HepG2 (cell line): Measurements from ENCODE around the gene APOC1. TPM values are rescaled to one million over a fixed set of nuclear protein-coding genes. Genes with fewer than 3 reads are reported as not detected.

Experiments used
- ATAC-seq: fragments of 200-7000 bp; cut with Tn5 transposase; 3 replicates; pipeline ENCODE4 v1.9.1; 2020; ENCODE audit warnings: mild to moderate bottlenecking, moderate library complexity
- BruUV-seq: library from RNA; stranded (reverse); fragments of 400-500 nt; replicated peaks from 2 replicates; lab custom pipeline; 2021; lab: Mats Ljungman, UMichigan
- CTCF ChIA-PET: fragments of 300-600 bp; formaldehyde crosslinking; extraction: SDS; loops from one replicate; lab custom pipeline; 2021; ENCODE audit warnings: low total read pairs, inconsistent platforms, low intra/inter-chr PET ratio; lab: Yijun Ruan, JAX
- POLR2A ChIA-PET: fragments of 350-600 bp; sonication (Branson Sonifier 250); formaldehyde crosslinking; loops from one replicate; lab custom pipeline; 2020; ENCODE audit warnings: antibody characterized with exemption, inconsistent platforms; lab: Yijun Ruan, JAX
- DNase-seq: peaks from one replicate; pipeline ENCODE4 v3.0.0-alpha.2; 2015; ENCODE audit warnings: low spot score
- FAIRE-seq: peaks from 3 replicates; lab custom pipeline; 2011; peaks lifted over from hg19 to GRCh38; lab: Jason Lieb, UNC
- H2AFZ ChIP-seq: one replicate; pipeline ENCODE4 v1.6.1; 2011; ENCODE audit warnings: low read length, inconsistent platforms
- H3K27ac ChIP-seq: fragments of 300-600 bp; 3 replicates; pipeline ENCODE4 v1.8.0; 2011; ENCODE audit warnings: mixed run types, mild to moderate bottlenecking, mixed read lengths, low read length, inconsistent platforms; ENCODE audit not compliant: insufficient read depth; ENCODE audit errors: extremely low read length
- H3K27me3 ChIP-seq, 2 experiments: fragments of 200-600 bp in 1 of 2; 2 replicates in 1 of 2; 3 replicates in 1 of 2; pipeline versions ENCODE4 v1.6.0 to v1.8.0; 2011; ENCODE audit warnings: low read length in 2 of 2, mild to moderate bottlenecking in 2 of 2, moderate library complexity in 2 of 2, inconsistent platforms in 1 of 2; ENCODE audit not compliant: insufficient read depth in 2 of 2, control insufficient read depth in 1 of 2
- H3K36me3 ChIP-seq, 2 experiments: fragments of 200-600 bp in 1 of 2; replicated peaks in 1 of 2; 2 replicates in 1 of 2; 3 replicates in 1 of 2; pipeline versions ENCODE4 v1.5.1 to v1.8.0; 2011; ENCODE audit warnings: low read length in 2 of 2, inconsistent platforms in 1 of 2; ENCODE audit not compliant: insufficient read depth in 2 of 2, control insufficient read depth in 1 of 2
- H3K4me1 ChIP-seq: 2 replicates; pipeline ENCODE4 v1.5.1; 2012; ENCODE audit warnings: low read length, inconsistent platforms; ENCODE audit not compliant: insufficient read depth
- H3K4me2 ChIP-seq: 2 replicates; pipeline ENCODE4 v1.6.0; 2011; ENCODE audit warnings: low read depth, low read length, inconsistent platforms
- H3K4me3 ChIP-seq, 3 experiments: fragments of 200-600 bp in 1 of 3; sonication (generic), shearing (Covaris generic) in 1 of 3; replicated peaks in 1 of 3; 2 replicates each; pipeline ENCODE4 v1.5.1; 2011 to 2016; ENCODE audit warnings: low read length in 3 of 3, inconsistent platforms in 2 of 3, low read depth in 2 of 3, mild to moderate bottlenecking in 2 of 3, control low read depth in 1 of 3, mixed read lengths in 1 of 3; ENCODE audit not compliant: insufficient read depth in 1 of 3
- H3K79me2 ChIP-seq: one replicate; pipeline ENCODE4 v1.6.1; 2011; ENCODE audit warnings: low read length, inconsistent platforms; ENCODE audit not compliant: insufficient read depth
- H3K9ac ChIP-seq: 2 replicates; pipeline ENCODE4 v1.6.0; 2011; ENCODE audit warnings: mild to moderate bottlenecking, low read depth, low read length, inconsistent platforms; ENCODE audit not compliant: insufficient read depth
- H3K9me3 ChIP-seq: 2 replicates; pipeline ENCODE4 v1.5.1; 2012; ENCODE audit warnings: mild to moderate bottlenecking, low read length
- H4K20me1 ChIP-seq: 2 replicates; pipeline ENCODE4 v1.6.0; 2011; ENCODE audit warnings: inconsistent platforms, mild to moderate bottlenecking, low read length, moderate library complexity; ENCODE audit not compliant: insufficient read depth
- IRX3 ChIP-seq: sonication (generic); formaldehyde crosslinking; IDR thresholded peaks from 2 replicates; pipeline ENCODE4 v1.8.1; 2023; ENCODE audit warnings: mild to moderate bottlenecking, low read depth, missing genetic modification reagents, borderline replicate concordance
- ZNF280B ChIP-seq: sonication (generic); formaldehyde crosslinking; IDR thresholded peaks from 2 replicates; pipeline ENCODE4 v1.5.0; 2020; ENCODE audit warnings: missing genetic modification reagents, mild to moderate bottlenecking, borderline replicate concordance
- ZNF350 ChIP-seq: sonication (generic); formaldehyde crosslinking; IDR thresholded peaks from 2 replicates; pipeline ENCODE4 v1.4.0; 2020; ENCODE audit warnings: mild to moderate bottlenecking, low read depth, missing genetic modification reagents, borderline replicate concordance
- WGBS: methylation state at CpG from one replicate; pipeline ENCODE4 v1.1.6; 2017; ENCODE audit warnings: low lambda C conversion rate; 5-methylcytosine and 5-hydroxymethylcytosine counted together
- in situ Hi-C: cut with HindIII; loops from 2 replicates; pipeline ENCODE4 v1.10.0; 2017; ENCODE audit warnings: low pct_unique_long_range_greater_than_20kb; ENCODE audit not compliant: extremely low pct_ligation_motif_present
- intact Hi-C: fragments of 100-400 bp; cut with micrococcal nuclease; formaldehyde crosslinking; loops from one replicate; pipeline ENCODE4 v1.10.0; 2022; ENCODE audit not compliant: unreplicated experiment
- polyA plus RNA-seq, 8 experiments: library from polyadenylated mRNA; depleted of rRNA in 3 of 8; stranded (reverse) in 7 of 8; unstranded in 1 of 8; fragments of >200 nt; fragmentation: Illumina TruSeq in 4 of 8; extraction: Trizol in 4 of 8; gene quantifications; 2 replicates each; pipeline versions ENCODE4 v1.2.1 to v1.2.3, GENCODE V29; 2011 to 2016; ENCODE audit warnings: low read depth in 4 of 8, missing spikeins in 1 of 8, mixed read lengths in 1 of 8; ENCODE audit not compliant: insufficient read depth in 1 of 8
- total RNA-seq, 5 experiments: library from RNA; depleted of rRNA; stranded (reverse); fragments of >200 nt; fragmentation: Illumina TruSeq; extraction: Trizol; gene quantifications; 2 replicates each; pipeline ENCODE4 v1.2.3, GENCODE V29; 2016; ENCODE audit warnings: low read depth in 1 of 5
- TF ChIP-seq, protein P1 (sequence below): sonication (generic); formaldehyde crosslinking; IDR thresholded peaks from 2 replicates; pipeline ENCODE4 v1.8.1; 2023; ENCODE audit warnings: mild to moderate bottlenecking, missing genetic modification reagents, borderline replicate concordance

The APOC1 gene
- total and polyA plus RNA-seq, 2 of the 13 experiments (the other 11 are each of a cell fraction or from before 2014, with no cell fraction given) = 600 to 1,235 TPM

GRCh38 chr19:44957526-44957925 lies 43.1 kb downstream of the APOC1 start:
- DNase-seq = no peak
- intact Hi-C loops = loop anchor here (10.0 kb wide), 1 partner anchor 113 kb away; the partner anchor contains the start of gene NECTIN2
- POLR2A ChIA-PET = interaction anchor here (1.2 to 5.2 kb wide), 3 partner anchors 12 to 53 kb away, joined by 3 to 57 read pairs (median 9); partner anchors contain the start of genes APOC2 and APOE

GRCh38 chr19:44958090-44958489 lies 43.7 kb downstream of the APOC1 start:
- peaks cover 7 to 30% of the 10 kb centered on the region in 2 experiments for H3K36me3 ChIP-seq
- H3K4me1 ChIP-seq = peaks cover 47% of the 10 kb centered on the region
- TF ChIP-seq ZNF350 (CRISPR knock-in tag) = no peak
- TF ChIP-seq IRX3 (CRISPR knock-in tag) = no peak
- ChIA-PET POLR2A (interaction anchor here (2.4 to 5.2 kb wide), 2 partner anchors 47 to 53 kb away, joined by 9 to 57 read pairs; partner anchors contain the start of gene APOE), CTCF (no interaction called here)
- intact Hi-C loops = loop anchor here (10.0 kb wide), 1 partner anchor 113 kb away; the partner anchor contains the start of gene NECTIN2
- WGBS = 97% methylated on average over 9 of the region's 9 CpGs
- no peak overlapping the region for H3K27ac ChIP-seq
- peaks cover 19% of the 10 kb centered on the region for H4K20me1 ChIP-seq
- DNase-seq (no peak), ATAC-seq (no peak), FAIRE-seq (no peak)
- in situ Hi-C loops = no loop called here
- no peaks in the 10 kb centered on the region for H3K9me3 ChIP-seq
- 0 out of 2 replicates have a peak overlapping the region, but pooled peaks have one; percentile 97 for H3K9ac ChIP-seq
- peaks cover 65% of the 10 kb centered on the region for H3K79me2 ChIP-seq
- no TSS peak for BruUV-seq
- no peak overlapping the region for H3K4me3 ChIP-seq
- H3K27me3 ChIP-seq = no peaks in the 10 kb centered on the region; a peak in 1 of 5 replicates
- 0 out of 2 replicates have a peak overlapping the region, but pooled peaks have one; percentile 96 for H3K4me2 ChIP-seq
- no peak overlapping the region for H2AFZ ChIP-seq

More at GRCh38 chr19:44957526-44957925, 43.1 kb downstream of the APOC1 start:
- TF ChIP-seq, protein P1, sequence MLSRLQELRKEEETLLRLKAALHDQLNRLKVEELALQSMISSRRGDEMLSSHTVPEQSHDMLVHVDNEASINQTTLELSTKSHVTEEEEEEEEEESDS (CRISPR knock-in tag) = no peak
- peak; percentile 66; the same call in 1 of the 2 replicates for TF ChIP-seq ZNF280B (CRISPR knock-in tag)
- TF ChIP-seq, all 625 proteins: peak for 1
- Histone ChIP-seq H4K20me1 (peaks cover 19% of the 10 kb centered on the region), H3K4me1 (peaks cover 47% of the 10 kb centered on the region), H3K27ac (no peak overlapping the region), H3K36me3 (peaks cover 7 to 29% of the 10 kb centered on the region in 2 experiments), H3K9ac (peak overlapping the region; percentile 97; the same call in 1 of the 2 replicates), H3K79me2 (peaks cover 65% of the 10 kb centered on the region), H3K4me3 (peak overlapping the region in 1 of 3 experiments; percentile 24; a peak in 1 of 6 replicates), H3K9me3 (no peaks in the 10 kb centered on the region), H3K4me2 (peak overlapping the region; percentile 96), H2AFZ (no peak overlapping the region), H3K27me3 (no peaks in the 10 kb centered on the region; a peak in 1 of 5 replicates)
- WGBS = 100% methylated on average over 4 of the region's 7 CpGs
- BruUV-seq = no TSS peak
- CTCF ChIA-PET = no interaction called here
- no peak for ATAC-seq
- in situ Hi-C loops = no loop called here
- no peak for FAIRE-seq
